H1 (cell line): ENCODE data around the gene CHST3. TPM values are rescaled to one million over a fixed set of nuclear protein-coding genes. Genes with fewer than 3 reads are reported as not detected.

Experiments used
- CTCF ChIA-PET: fragments of 300-600 bp; sonication (Branson Sonifier 250); formaldehyde crosslinking; loops from one replicate; lab custom pipeline; 2021; ENCODE audit not compliant: partially characterized antibody; lab: Charles Lee
- POLR2A ChIA-PET: fragments of 300-600 bp; sonication (Branson Sonifier 250); formaldehyde crosslinking; loops from one replicate; lab custom pipeline; 2021; ENCODE audit warnings: inconsistent platforms; ENCODE audit not compliant: partially characterized antibody; lab: Charles Lee
- DNase-seq, 2 experiments: peaks; one replicate each; pipeline versions ENCODE4 v3.0.0 to v3.0.0-alpha.2; 2010 to 2022; ENCODE audit warnings: low spot score in 2 of 2, low read depth in 1 of 2, mixed read lengths in 1 of 2
- FAIRE-seq: peaks from 2 replicates; lab custom pipeline; 2011; peaks lifted over from hg19 to GRCh38; lab: Jason Lieb, UNC
- H2AFZ ChIP-seq: 2 replicates; pipeline ENCODE4 v1.8.1; 2012; ENCODE audit warnings: low read length, inconsistent platforms
- H2AK5ac ChIP-seq: 2 replicates; pipeline ENCODE4 v1.6.1; 2013; ENCODE audit warnings: low read depth, low read length
- H2BK120ac ChIP-seq: replicated peaks from 2 replicates; pipeline ENCODE3; 2013; ENCODE audit warnings: low read depth, low read length, inconsistent platforms
- H2BK12ac ChIP-seq: 2 replicates; pipeline ENCODE4 v1.6.1; 2013; ENCODE audit warnings: low read depth, low read length
- H2BK15ac ChIP-seq: 2 replicates; pipeline ENCODE4 v1.6.1; 2013; ENCODE audit warnings: low read length
- H2BK20ac ChIP-seq: 2 replicates; pipeline ENCODE4 v1.6.1; 2013; ENCODE audit warnings: low read length
- H2BK5ac ChIP-seq: 2 replicates; pipeline ENCODE4 v1.6.1; 2013; ENCODE audit warnings: low read depth, low read length
- H3K14ac ChIP-seq: 2 replicates; pipeline ENCODE4 v1.6.1; 2013; ENCODE audit warnings: inconsistent platforms; ENCODE audit not compliant: insufficient read length
- H3K18ac ChIP-seq: 2 replicates; pipeline ENCODE4 v1.6.1; 2013; ENCODE audit warnings: low read length; ENCODE audit errors: extremely low read depth
- H3K23ac ChIP-seq: 2 replicates; pipeline ENCODE4 v1.6.1; 2013; ENCODE audit warnings: inconsistent platforms; ENCODE audit not compliant: insufficient read length
- H3K23me2 ChIP-seq: 2 replicates; pipeline ENCODE4 v1.6.1; 2013; ENCODE audit warnings: low read depth, low read length
- H3K27ac ChIP-seq: 2 replicates; pipeline ENCODE4 v1.6.1; 2011; ENCODE audit warnings: low read depth, low read length, inconsistent platforms
- H3K27me3 ChIP-seq, 4 experiments: replicated peaks in 1 of 4; 1 replicate in 1 of 4; 2 replicates in 3 of 4; pipeline versions ENCODE4 v1.6.1 to v1.8.1; 2011 to 2013; ENCODE audit warnings: low read length in 3 of 4, mild to moderate bottlenecking in 3 of 4, inconsistent platforms in 2 of 4, mixed read lengths in 2 of 4, moderate library complexity in 1 of 4; ENCODE audit not compliant: control insufficient read depth in 3 of 4, insufficient read depth in 3 of 4; ENCODE audit errors: extremely low read depth in 1 of 4
- H3K36me3 ChIP-seq, 4 experiments: 2 replicates each; pipeline versions ENCODE4 v1.6.1 to v1.8.1; 2011 to 2013; ENCODE audit warnings: mild to moderate bottlenecking in 4 of 4, low read length in 3 of 4, moderate library complexity in 2 of 4, control low read depth in 1 of 4, inconsistent platforms in 1 of 4; ENCODE audit not compliant: insufficient read depth in 4 of 4, control insufficient read depth in 2 of 4
- H3K4ac ChIP-seq: replicated peaks from 2 replicates; pipeline ENCODE3; 2013; ENCODE audit warnings: low read length, low read depth, mixed read lengths, inconsistent platforms; ENCODE audit not compliant: insufficient read length
- H3K4me1 ChIP-seq, 4 experiments: replicated peaks in 1 of 4; 1 replicate in 1 of 4; 2 replicates in 3 of 4; pipeline versions ENCODE4 v1.6.1 to v1.8.1; 2011 to 2013; ENCODE audit warnings: low read length in 3 of 4, inconsistent platforms in 2 of 4, mixed read lengths in 1 of 4; ENCODE audit not compliant: insufficient read depth in 4 of 4, control insufficient read depth in 3 of 4
- H3K4me2 ChIP-seq, 2 experiments: 2 replicates each; pipeline versions ENCODE4 v1.6.1 to v1.8.1; 2011 to 2013; ENCODE audit warnings: low read depth in 2 of 2, low read length in 2 of 2, control low read depth in 1 of 2, inconsistent platforms in 1 of 2, mild to moderate bottlenecking in 1 of 2; ENCODE audit not compliant: insufficient read depth in 1 of 2
- H3K4me3 ChIP-seq, 4 experiments: fragments of 200-600, 300-600 bp in 1 of 4; sonication (generic), shearing (Covaris generic), sonication (Bioruptor Twin) in 1 of 4; 2 replicates each; pipeline versions ENCODE4 v1.5.1 to v1.8.1; 2011 to 2016; ENCODE audit warnings: low read length in 4 of 4, low read depth in 3 of 4, control low read depth in 2 of 4, inconsistent platforms in 2 of 4, mild to moderate bottlenecking in 2 of 4, mixed read lengths in 1 of 4, moderate library complexity in 1 of 4; ENCODE audit not compliant: insufficient read depth in 2 of 4; ENCODE audit errors: extremely low read depth in 1 of 4
- H3K56ac ChIP-seq: replicated peaks from 2 replicates; pipeline ENCODE3; 2013; ENCODE audit warnings: low read depth, mild to moderate bottlenecking, mixed read lengths, low read length, inconsistent platforms; ENCODE audit not compliant: insufficient read length
- H3K79me1 ChIP-seq: 2 replicates; pipeline ENCODE4 v1.6.1; 2013; ENCODE audit warnings: low read depth, low read length, control low read depth
- H3K79me2 ChIP-seq, 2 experiments: 2 replicates each; pipeline versions ENCODE4 v1.6.1 to v1.8.1; 2012 to 2013; ENCODE audit warnings: low read length in 2 of 2, mild to moderate bottlenecking in 2 of 2, inconsistent platforms in 1 of 2; ENCODE audit not compliant: insufficient read depth in 2 of 2, control insufficient read depth in 1 of 2
- H3K9ac ChIP-seq, 4 experiments: replicated peaks in 1 of 4; 1 replicate in 1 of 4; 2 replicates in 3 of 4; pipeline versions ENCODE4 v1.6.1 to v1.8.1; 2011 to 2013; ENCODE audit warnings: low read depth in 3 of 4, low read length in 3 of 4, control low read depth in 2 of 4, mild to moderate bottlenecking in 2 of 4, moderate library complexity in 2 of 4, inconsistent platforms in 1 of 4; ENCODE audit errors: extremely low read depth in 1 of 4
- H3K9me3 ChIP-seq, 2 experiments: 2 replicates each; pipeline versions ENCODE4 v1.6.1 to v1.8.1; 2012 to 2013; ENCODE audit warnings: mild to moderate bottlenecking in 2 of 2, moderate library complexity in 2 of 2, control low read depth in 1 of 2, inconsistent platforms in 1 of 2, low read depth in 1 of 2, low read length in 1 of 2, mixed read lengths in 1 of 2; ENCODE audit not compliant: insufficient read depth in 2 of 2
- H4K20me1 ChIP-seq, 2 experiments: replicated peaks in 1 of 2; 2 replicates each; pipeline versions ENCODE3 to v1.8.1; 2011 to 2013; ENCODE audit warnings: inconsistent platforms in 2 of 2, low read length in 2 of 2, mild to moderate bottlenecking in 1 of 2; ENCODE audit not compliant: insufficient read depth in 2 of 2, control insufficient read depth in 1 of 2
- H4K5ac ChIP-seq: 2 replicates; pipeline ENCODE4 v1.6.1; 2013; ENCODE audit warnings: low read length, low read depth, mixed read lengths, inconsistent platforms; ENCODE audit not compliant: insufficient read length
- H4K8ac ChIP-seq: 2 replicates; pipeline ENCODE4 v1.8.0; 2013; ENCODE audit warnings: mild to moderate bottlenecking, moderate library complexity, low read length, inconsistent platforms; ENCODE audit not compliant: insufficient read depth; ENCODE audit errors: extremely low read depth
- H4K91ac ChIP-seq: replicated peaks from 2 replicates; pipeline ENCODE3; 2013; ENCODE audit warnings: low read length, mixed read lengths, inconsistent platforms; ENCODE audit not compliant: insufficient read length
- ATF3 ChIP-seq: IDR thresholded peaks from 2 replicates; pipeline ENCODE4 v1.6.1; 2011; ENCODE audit warnings: low read depth, mild to moderate bottlenecking, low read length; ENCODE audit not compliant: insufficient read depth
- CBX5 ChIP-seq: fragments of 300-800, 300-1000 bp; sonication (generic); IDR thresholded peaks from 2 replicates; pipeline ENCODE4 v1.7.1; 2016; ENCODE audit warnings: antibody characterized with exemption, low read length, low read depth
- CBX8 ChIP-seq: fragments of 300-800, 300-1000 bp; sonication (generic); IDR thresholded peaks from 2 replicates; pipeline ENCODE4 v1.7.1; 2016; ENCODE audit warnings: low read depth, low read length, borderline replicate concordance
- CHD1 ChIP-seq: IDR thresholded peaks from 2 replicates; pipeline ENCODE4 v1.6.1; 2012; ENCODE audit warnings: low read depth, low read length, improper control_type of control experiment
- HDAC2 ChIP-seq, 2 experiments: fragments of 300-600 bp in 1 of 2; sonication (generic) in 1 of 2; IDR thresholded peaks; 2 replicates each; pipeline ENCODE4 v1.6.1; 2011 to 2012; ENCODE audit warnings: low read depth in 2 of 2, low read length in 2 of 2, mild to moderate bottlenecking in 2 of 2, moderate library complexity in 2 of 2, borderline replicate concordance in 1 of 2, inconsistent platforms in 1 of 2
- SAP30 ChIP-seq: fragments of 300-600 bp; sonication (generic); IDR thresholded peaks from 2 replicates; pipeline ENCODE4 v1.7.1; 2012; ENCODE audit warnings: low read length, moderate library complexity, mild to moderate bottlenecking, inconsistent platforms; ENCODE audit not compliant: insufficient read depth, insufficient replicate concordance
- SIN3A ChIP-seq, 2 experiments: IDR thresholded peaks in 1 of 2; conservative IDR thresholded peaks in 1 of 2; 2 replicates each; pipeline ENCODE4 v1.6.1; 2011 to 2012; ENCODE audit warnings: low read length in 2 of 2, improper control_type of control experiment in 1 of 2, low read depth in 1 of 2, mild to moderate bottlenecking in 1 of 2
- SP4 ChIP-seq: IDR thresholded peaks from 2 replicates; pipeline ENCODE4 v1.6.1; 2012; ENCODE audit warnings: low read length, inconsistent platforms
- WGBS, 2 experiments: shearing (Covaris generic) in 1 of 2; methylation state at CpG; one replicate each; pipeline versions ENCODE4 v1.1.6 to v1.1.7; 2013 to 2015; ENCODE audit warnings: low lambda C conversion rate in 2 of 2, mixed read lengths in 2 of 2, inconsistent platforms in 1 of 2, low coverage in 1 of 2, missing lambda C conversion rate in 1 of 2; ENCODE audit not compliant: insufficient replicate concordance in 2 of 2, insufficient coverage in 1 of 2, insufficient read length in 1 of 2; ENCODE audit errors: extremely low coverage in 1 of 2, missing lambda C conversion rate in 1 of 2; 5-methylcytosine and 5-hydroxymethylcytosine counted together
- polyA plus RNA-seq, 7 experiments: library from polyadenylated mRNA; depleted of rRNA in 3 of 7; stranded (reverse) in 5 of 7; unstranded in 2 of 7; fragments of >200 nt in 5 of 7; fragments of 200-250 nt in 2 of 7; gene quantifications; 1 replicate in 5 of 7; 2 replicates in 1 of 7; 4 replicates in 1 of 7; pipeline versions ENCODE4 v1.2.1 to v1.2.3, GENCODE V29; 2011 to 2013; ENCODE audit warnings: missing spikeins in 2 of 7, mixed read lengths in 2 of 7
- total RNA-seq: library from RNA; stranded (reverse); fragmentation: NEBNext Ultra II Directional; extraction: Animal tissue kit (Norgen Biotek cat#: 25700); gene quantifications from 2 replicates; pipeline ENCODE4 v1.2.1, GENCODE V29; 2021
- TF ChIP-seq, protein P1 (sequence below): IDR thresholded peaks from 2 replicates; pipeline ENCODE4 v1.6.1; 2012; ENCODE audit warnings: low read length, inconsistent platforms

The CHST3 gene
- total and polyA plus RNA-seq, 2 of the 8 experiments (the other 6 are each of a cell fraction or from before 2014, with no cell fraction given) = 2.0 to 5.8 TPM

- CTCF ChIA-PET = interaction anchor here (1.0 to 3.2 kb wide), 8 partner anchors 9 to 167 kb away, joined by 3 to 27 read pairs (median 6); no protein-coding TSS in a partner anchor
- no peak overlapping the region; the same call in 1 of the 2 replicates for H2BK12ac ChIP-seq
- no peaks in the 10 kb centered on the region for H3K9me3 ChIP-seq
- no peaks in the 10 kb centered on the region for H4K20me1 ChIP-seq
- no peak overlapping the region for H3K23ac ChIP-seq
- no peak overlapping the region for H3K56ac ChIP-seq
- H3K27ac ChIP-seq = no peak overlapping the region
- H3K14ac ChIP-seq = no peak overlapping the region
- no peak overlapping the region for H2BK15ac ChIP-seq
- WGBS, 2 experiments = 91% methylated on average over 15 of the region's 15 CpGs; no CpG with 5 or more reads in 1 of the 2 experiments
- H2AFZ ChIP-seq = no peak overlapping the region
- POLR2A ChIA-PET = no interaction called here
- H2BK120ac ChIP-seq = no peak overlapping the region
- H3K79me2 ChIP-seq = no peaks in the 10 kb centered on the region
- H3K79me1 ChIP-seq = no peaks in the 10 kb centered on the region
- H2BK20ac ChIP-seq = 0 out of 2 replicates have a peak overlapping the region, but pooled peaks have one; percentile 43
- H3K4ac ChIP-seq = no peak overlapping the region
- H3K4me1 ChIP-seq = peaks cover 0 to 14% (median 4%) of the 10 kb centered on the region in 4 experiments; a peak in 4 of 7 replicates
- no peak overlapping the region for H2AK5ac ChIP-seq
- FAIRE-seq = no peak
- H3K36me3 ChIP-seq = no peaks in the 10 kb centered on the region
- no peak overlapping the region for H3K4me2 ChIP-seq
- H4K8ac ChIP-seq = no peak overlapping the region
- H4K5ac ChIP-seq = no peak overlapping the region
- H3K23me2 ChIP-seq = no peaks in the 10 kb centered on the region
- no peak overlapping the region for H3K18ac ChIP-seq
- no peak overlapping the region for H4K91ac ChIP-seq
- 0 out of 2 replicates have a peak overlapping the region, but pooled peaks have one; percentile 3 for H2BK5ac ChIP-seq
- no peak for DNase-seq
- H3K27me3 ChIP-seq = no peaks in the 10 kb centered on the region
- H3K9ac ChIP-seq = no peak overlapping the region
- H3K4me3 ChIP-seq = no peak overlapping the region
- TF ChIP-seq CHD1 (no peak), HDAC2 (IDR thresholded peaks at IDR 0.05; ENCODE audit: borderline replicate concordance in 1 of 2, low read depth in 2 of 2, low read length in 2 of 2) (no peak), CBX8 (no peak), SP4 (no peak), SIN3A (conservative IDR thresholded peaks at IDR 0.05 in 1 of 2, IDR thresholded peaks at IDR 0.05 in 1 of 2; ENCODE audit: low read depth in 1 of 2, low read length in 2 of 2) (no peak), SAP30 (no peak), CBX5 (no peak), ATF3 (no peak)
- TF ChIP-seq, protein P1, sequence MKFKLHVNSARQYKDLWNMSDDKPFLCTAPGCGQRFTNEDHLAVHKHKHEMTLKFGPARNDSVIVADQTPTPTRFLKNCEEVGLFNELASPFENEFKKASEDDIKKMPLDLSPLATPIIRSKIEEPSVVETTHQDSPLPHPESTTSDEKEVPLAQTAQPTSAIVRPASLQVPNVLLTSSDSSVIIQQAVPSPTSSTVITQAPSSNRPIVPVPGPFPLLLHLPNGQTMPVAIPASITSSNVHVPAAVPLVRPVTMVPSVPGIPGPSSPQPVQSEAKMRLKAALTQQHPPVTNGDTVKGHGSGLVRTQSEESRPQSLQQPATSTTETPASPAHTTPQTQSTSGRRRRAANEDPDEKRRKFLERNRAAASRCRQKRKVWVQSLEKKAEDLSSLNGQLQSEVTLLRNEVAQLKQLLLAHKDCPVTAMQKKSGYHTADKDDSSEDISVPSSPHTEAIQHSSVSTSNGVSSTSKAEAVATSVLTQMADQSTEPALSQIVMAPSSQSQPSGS = no peak
These were observed 14.9 kb downstream of the CHST3 start for GRCh38 chr10:71978988-71979691.
